A172 (cell line): ENCODE results near the gene SKI. TPM values are rescaled to one million over a fixed set of nuclear protein-coding genes. Genes with fewer than 3 reads are reported as not detected.

Source experiments
- DNase-seq: peaks from one replicate; pipeline ENCODE4 v3.0.0-alpha.2; 2015; ENCODE audit warnings: low spot score
- total RNA-seq: library from RNA; depleted of rRNA; stranded (reverse); fragments of >200 nt; shearing (Covaris generic); gene quantifications from 2 replicates; pipeline ENCODE4 v1.2.3, GENCODE V29; 2014

Gene SKI
- total RNA-seq, 1 experiment from 2014 or later: 14.8 TPM

GRCh38 chr1:2274929-2275475 is 46.9 kb downstream of the SKI start:
- no peak for DNase-seq

DNA sequence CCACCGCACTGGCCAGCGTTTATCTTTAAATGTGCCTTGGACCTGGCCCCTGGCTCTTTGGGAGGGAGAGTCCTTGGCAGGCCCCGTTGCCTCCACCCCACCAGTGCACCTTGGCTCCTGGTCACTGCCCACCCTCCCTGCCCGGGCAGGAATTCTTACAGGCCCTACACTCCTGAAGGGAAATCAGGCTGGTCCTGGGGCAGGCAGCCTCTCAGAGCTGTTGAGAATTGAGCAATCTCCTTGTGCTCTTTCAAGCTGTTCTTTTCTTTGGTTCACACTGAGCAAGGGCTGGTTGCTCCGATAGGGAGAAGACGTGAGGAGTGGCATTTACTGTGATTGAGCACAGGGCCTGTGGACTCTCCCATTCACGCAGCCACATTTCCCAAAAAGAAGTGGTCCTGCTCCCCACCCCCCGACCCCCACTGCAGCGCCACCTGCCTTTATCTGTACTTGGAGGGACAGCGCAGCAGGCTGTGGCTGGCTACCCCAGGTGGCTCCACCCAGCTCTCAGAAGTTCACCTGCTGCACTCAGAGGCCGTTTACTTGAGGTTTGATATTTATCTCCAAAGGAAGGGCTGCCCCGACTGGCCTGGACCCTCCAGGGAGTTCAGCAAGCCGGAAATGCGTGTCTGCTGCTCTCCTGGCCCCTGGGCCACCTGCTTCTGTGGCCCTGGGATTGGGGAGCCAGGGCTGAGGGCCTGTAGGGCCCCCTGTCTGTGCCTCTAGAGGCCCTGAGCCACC is 47.8 kb downstream of the SKI start:
- DNase-seq: no peak

DNA sequence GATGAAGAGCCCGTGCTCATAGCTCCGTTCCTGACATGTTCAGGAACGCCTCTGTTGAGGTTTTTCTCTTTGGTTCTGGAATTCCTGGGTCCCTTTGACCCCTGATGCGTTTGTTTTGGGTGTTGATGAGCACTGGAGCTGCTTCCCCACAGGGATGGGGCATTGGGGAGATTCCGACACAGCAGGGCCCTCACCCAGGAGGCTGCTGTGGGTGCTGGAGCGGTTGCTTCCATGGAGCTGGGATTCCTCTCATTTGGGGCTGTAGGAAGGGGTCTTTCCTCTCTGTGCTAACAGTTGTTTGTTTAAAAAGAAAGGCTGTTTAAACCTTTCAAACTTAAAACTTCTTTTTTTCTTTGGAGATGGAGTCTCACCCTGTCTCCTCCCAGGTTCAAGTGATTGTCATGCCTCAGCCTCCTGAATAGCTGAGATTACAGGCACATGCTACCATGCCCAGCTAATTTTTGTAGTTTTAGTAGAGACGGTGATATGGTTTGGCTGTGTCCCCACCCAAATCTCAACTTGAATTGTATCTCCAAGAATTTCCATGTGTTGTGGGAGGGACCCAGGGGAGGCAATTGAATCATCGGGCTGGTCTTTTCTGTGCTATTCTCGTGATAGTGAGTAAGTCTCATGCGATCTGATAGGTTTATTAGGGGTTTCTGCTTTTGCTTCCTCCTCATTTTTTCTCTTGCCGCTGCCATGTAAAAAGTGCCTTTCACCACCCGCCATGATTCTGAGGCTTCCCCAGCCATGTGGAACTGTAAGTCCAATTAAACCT is 48.9 kb downstream of the SKI start:
- DNase-seq: peak; percentile 17

- no peak for DNase-seq
Measured at GRCh38 chr1:2277741-2278488, 49.8 kb downstream of the SKI start.

GRCh38 chr1:2278591-2279209 is 50.6 kb downstream of the SKI start:
- no peak for DNase-seq

GRCh38 chr1:2279210-2279639 is 51.1 kb downstream of the SKI start:
- DNase-seq: peak; percentile 50

DNA sequence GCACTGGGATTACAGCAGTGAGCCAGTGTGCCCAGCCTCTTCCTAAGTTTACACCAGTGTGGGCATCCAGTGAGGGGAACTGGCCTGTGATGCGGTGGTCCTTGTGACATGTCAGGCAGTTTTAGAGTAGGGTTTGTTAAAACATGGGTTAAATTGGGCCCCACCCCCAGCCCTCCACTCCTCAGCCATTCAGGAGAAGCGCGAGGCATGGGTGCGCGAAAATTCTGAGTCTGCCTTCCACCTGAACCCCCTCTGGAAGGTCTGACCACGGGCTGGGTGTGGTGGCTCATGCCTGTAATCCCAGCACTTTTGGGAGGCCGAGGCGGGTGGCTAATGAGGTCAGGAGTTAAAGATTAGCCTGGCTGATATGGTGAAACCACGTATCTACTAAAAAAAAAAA is 51.7 kb downstream of the SKI start:
- DNase-seq: no peak

GRCh38 chr1:2282556-2283270 is 54.6 kb downstream of the SKI start:
- no peak for DNase-seq

DNA sequence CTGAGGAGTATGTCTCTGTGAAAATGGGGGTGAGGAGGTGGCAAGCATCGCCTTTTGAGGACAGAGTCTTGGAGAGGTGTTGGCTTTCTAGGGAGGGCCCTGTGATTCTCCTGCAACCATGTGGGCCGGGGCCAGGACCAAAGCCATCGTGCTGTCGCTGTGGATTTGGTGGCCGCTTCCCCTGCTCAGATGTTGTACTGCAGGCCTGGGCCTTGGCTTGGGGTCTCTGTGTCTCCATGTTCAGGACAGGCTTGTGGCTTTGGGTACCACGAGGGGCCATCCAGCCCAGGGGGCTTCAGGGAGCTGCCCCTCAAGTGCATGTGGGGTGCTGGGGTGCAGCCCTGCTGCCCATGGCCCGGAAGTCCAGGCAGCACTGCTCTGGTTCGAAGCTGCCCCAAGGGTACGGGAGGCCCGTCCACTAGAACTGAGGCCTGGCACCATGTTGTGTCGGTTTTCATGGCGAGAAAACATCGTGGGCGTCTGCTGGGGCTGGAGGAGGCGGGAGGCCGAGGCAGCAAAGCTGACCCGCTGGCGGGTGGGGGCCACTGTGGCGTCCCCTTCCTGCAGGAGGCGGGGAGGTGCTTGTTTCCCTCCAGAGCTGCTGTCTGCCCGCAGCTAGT is 55.4 kb downstream of the SKI start:
- no peak for DNase-seq

DNA sequence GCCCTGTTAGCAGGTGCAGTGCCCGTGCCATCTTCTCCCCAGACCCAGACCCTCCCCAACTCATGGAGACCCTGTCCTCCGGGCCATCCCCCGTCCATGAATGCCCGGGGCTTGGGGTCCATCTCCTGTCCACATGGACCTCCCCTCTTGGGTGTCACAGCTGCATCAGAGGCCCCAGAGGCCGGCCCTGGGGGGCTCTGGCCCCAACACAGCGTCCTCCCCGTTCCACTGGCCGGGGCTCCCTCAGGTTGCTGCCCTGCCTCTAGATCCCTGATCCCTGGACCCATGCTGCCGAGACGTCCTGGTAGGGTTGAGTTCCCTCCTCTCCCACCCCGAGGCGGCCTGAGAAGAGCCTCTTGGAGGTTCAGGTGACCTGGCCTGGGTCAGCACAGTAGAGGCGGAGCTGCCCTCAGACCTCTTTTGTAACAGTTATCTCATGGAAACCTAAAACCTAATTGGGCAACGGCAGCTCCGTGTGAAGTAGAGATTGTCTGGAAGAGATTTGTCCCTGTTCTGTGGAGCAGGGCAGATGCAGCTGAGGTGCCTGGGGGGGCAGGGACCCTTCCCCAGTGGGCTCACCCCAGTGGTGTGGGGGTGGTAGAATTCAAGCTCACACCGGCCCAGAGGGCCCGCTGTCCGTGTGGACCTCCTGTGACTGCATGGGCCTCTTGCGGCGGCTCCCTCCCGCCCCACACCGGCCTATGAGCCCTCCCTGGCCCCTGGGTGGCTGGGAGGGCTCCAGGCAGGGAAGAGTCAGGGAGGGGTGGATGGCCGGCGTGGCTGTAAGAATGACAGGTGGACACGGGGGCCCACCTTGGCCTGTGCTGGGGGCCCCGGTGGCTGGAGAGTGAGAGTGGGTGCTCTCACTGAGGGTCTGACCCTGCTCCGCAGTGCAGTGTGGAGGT is 56.1 kb downstream of the SKI start:
- no peak for DNase-seq

- DNase-seq: no peak
Measured at GRCh38 chr1:2284932-2285331, 56.8 kb downstream of the SKI start.

GRCh38 chr1:2286923-2287322 is 58.8 kb downstream of the SKI start:
- no peak for DNase-seq

DNA sequence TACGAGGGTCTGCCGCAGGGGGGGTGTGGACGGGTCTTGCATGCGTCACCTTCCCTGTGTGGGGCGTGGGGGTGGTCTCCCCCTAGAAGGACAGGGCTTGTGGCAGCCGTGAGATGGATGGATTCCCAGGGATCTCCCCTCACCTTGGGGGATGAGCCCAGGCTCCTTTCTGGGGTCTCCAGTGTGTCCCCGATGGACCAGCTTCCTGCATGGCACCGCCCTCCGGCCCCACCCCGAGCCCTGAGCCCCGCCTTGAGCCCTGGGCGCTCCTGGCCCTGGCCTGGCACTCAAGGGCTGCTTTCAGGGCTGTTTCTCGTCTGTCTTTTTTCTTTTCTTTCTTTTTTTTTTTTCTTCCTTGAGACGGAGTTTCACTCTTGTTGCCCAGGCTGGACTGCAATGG is 59.5 kb downstream of the SKI start:
- no peak for DNase-seq

GRCh38 chr1:2288311-2288710 is 60.2 kb downstream of the SKI start:
- DNase-seq: no peak

GRCh38 chr1:2288816-2289536 is 60.9 kb downstream of the SKI start:
- DNase-seq: no peak

DNA sequence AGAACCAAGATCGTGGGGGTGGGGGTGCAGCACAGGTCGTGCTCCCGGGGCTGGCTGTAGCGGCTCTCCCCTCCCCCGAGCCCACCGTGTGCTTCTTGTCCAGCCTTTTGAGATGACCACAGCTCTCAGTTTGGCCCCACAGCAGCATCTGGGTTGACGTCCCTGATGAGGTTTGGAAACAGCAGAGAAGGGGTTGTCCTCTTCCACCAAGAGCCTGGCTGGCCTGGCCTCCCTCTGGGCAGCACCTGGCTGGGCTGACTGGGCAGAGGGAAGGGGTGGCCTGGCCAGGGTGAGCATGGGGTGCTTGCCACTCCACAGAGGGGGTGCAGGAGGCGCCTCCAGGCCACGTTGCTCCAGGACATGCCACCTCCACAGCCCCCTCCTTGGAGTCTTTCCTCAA is 61.5 kb downstream of the SKI start:
- no peak for DNase-seq

DNA sequence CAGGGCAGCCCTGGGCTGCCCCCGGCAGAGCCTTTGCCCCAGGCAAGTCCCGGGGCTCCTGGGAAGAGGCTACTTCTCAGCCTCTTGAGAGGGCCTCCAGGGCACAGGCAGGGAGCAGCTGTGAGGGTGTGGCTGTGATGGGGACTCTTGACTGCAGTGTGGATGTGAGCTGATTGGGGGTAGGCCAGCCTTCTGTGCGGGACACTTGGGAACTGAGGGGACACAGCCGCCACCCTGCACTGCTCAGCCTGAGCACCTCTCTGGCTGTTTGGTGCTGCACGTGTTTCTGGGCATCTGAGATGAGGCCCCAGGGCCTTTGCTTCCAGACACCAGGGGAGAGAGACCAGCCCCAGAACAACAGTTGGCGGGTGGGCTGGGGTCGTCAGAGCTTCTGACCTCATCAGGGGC is 62.1 kb downstream of the SKI start:
- DNase-seq: peak; percentile 11

DNA sequence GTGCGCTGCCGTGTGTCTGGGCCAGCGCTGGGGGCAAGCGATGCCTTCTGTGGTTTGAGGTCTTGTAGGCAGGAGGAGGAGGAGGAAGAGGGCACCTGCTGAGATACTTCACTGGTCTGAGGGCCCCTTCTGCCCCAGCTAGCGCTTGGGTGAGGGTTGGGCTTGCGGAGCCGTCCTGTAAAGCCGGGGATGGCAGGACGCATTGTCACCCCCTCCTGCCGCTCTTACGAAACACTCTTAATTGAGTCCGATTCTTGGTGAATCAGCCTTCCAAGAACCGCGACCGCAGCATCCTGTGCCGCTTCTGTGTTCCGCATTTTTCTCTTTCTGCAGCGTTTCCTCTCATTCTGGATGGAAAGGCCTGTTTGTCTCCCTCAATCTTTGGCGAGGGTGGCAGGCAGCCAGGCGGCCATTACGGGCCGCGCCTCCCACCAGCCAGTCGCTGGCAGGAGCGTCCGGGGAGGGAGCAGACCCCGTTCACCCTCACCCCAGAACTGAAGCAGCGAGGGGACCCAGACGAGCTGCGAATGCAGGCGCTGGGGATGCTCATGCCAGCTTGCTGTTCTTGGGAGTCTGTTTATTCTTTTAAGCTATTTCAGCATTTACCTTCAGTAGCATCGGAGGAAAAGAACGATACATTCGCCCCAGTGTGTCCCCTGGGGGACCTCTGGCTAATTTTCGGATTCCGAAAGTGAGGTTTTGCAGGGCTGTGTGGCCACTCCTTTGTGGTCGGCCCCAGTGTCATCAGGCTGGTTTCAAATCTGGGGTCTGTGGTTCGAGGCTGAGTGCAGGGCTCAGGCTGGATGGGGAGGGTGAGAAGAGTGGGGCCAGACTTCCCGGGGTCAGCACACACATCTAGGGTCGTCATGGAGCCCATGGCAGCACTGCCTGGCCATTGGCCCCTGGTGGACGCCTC is 62.7 kb downstream of the SKI start:
- DNase-seq: peak; percentile 95
